Kidney epithelial cell (primary cell): ENCODE data around the gene PIRT. TPM values are rescaled to one million over a fixed set of nuclear protein-coding genes. Genes with fewer than 3 reads are reported as not detected.

Experiments used
- DNase-seq: peaks from one replicate; pipeline ENCODE4 v3.0.0-alpha.2; 2010; ENCODE audit warnings: low read depth
- H3K27me3 ChIP-seq: 2 replicates; pipeline ENCODE4 v1.6.0; 2011; ENCODE audit warnings: low read length; ENCODE audit not compliant: control insufficient read depth, insufficient read depth
- H3K36me3 ChIP-seq: 2 replicates; pipeline ENCODE4 v1.5.1; 2011; ENCODE audit warnings: low read length; ENCODE audit not compliant: control insufficient read depth, insufficient read depth
- H3K4me3 ChIP-seq: 2 replicates; pipeline ENCODE4 v1.5.1; 2011; ENCODE audit warnings: low read depth, mild to moderate bottlenecking, control low read depth, low read length
- CTCF ChIP-seq: IDR thresholded peaks from 2 replicates; pipeline ENCODE4 v1.5.1; 2011; ENCODE audit warnings: mild to moderate bottlenecking, moderate library complexity, low read length, control low read depth, inconsistent platforms; ENCODE audit not compliant: insufficient read depth, poor library complexity, severe bottlenecking
- total RNA-seq: library from RNA; depleted of rRNA; stranded (reverse); fragments of >200 nt; gene quantifications from 2 replicates; pipeline ENCODE4 v1.2.3, GENCODE V29; 2015

PIRT gene
- total RNA-seq, 1 donor from 2014 or later, result not detected

DNA sequence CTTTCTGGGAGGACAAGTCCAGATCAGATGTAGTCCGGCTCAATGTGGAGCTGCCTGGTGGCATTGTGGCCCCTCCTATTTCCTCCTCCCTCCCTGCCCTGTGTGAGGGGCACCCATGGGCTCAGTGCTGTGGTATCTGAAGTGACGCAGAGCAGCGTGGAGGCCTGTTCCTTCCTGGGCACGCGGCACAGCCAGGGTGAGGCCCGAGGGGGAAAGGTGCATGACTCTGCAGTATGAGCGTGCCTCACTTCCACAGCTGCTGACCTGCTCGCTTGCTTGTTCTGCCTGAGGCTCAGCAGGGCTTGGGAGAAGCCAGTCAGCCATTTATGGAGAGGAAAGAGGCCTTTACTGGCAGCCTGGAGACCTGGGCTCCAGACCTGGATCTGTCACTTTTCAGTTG is 45.7 kb downstream of the PIRT start:
- DNase-seq, result no peak
- no peaks in the 10 kb centered on the region for H3K27me3 ChIP-seq
- TF ChIP-seq CTCF, result no peak
- no peaks in the 10 kb centered on the region for H3K36me3 ChIP-seq
- H3K4me3 ChIP-seq, result no peak overlapping the region

DNA sequence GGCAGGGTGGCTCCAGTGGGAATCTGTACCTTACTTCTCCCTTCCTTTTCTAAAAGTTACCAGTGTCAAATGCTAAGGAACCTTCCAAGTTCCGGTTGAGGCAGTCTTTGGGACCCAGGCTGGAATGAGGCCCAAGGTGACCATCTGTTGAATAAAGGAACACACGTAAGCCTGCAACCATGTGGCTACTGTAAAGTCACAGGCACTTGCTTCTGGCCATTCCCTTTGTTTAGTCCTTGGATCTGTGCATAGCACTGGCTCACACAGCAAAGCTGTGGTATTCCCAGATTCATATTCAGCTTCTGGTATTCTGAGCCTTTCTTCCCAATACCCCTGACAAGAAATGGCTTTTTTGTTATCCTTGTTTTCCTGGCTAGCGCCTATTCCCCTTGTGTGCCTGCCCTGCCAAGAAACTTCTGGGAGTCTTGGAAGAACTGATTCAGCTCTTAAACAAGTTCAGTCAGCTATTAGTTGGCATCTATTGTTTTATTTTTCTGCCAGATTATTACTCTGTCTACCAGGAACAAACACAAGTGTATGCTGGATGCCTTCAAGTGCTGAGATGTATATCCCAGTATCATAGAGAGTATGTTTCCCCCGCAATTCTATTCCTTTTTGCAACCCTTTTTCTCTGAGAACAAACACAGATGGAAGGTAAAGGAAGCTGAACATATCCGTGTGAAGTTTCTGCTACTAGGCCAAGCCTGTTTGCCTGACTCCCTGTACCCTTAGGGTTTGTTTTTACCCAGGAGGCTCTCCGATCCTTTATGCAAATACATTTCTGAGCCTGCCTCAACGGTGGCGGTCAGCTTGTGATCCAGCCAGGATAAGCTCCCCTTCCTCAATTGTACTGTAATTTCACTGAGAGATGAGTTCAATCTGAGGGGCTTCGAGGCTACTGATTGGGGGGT is 47.1 kb downstream of the PIRT start:
- TF ChIP-seq CTCF, result no peak
- H3K36me3 ChIP-seq, result no peaks in the 10 kb centered on the region
- no peak overlapping the region for H3K4me3 ChIP-seq
- H3K27me3 ChIP-seq, result no peaks in the 10 kb centered on the region
- no peak for DNase-seq

DNA sequence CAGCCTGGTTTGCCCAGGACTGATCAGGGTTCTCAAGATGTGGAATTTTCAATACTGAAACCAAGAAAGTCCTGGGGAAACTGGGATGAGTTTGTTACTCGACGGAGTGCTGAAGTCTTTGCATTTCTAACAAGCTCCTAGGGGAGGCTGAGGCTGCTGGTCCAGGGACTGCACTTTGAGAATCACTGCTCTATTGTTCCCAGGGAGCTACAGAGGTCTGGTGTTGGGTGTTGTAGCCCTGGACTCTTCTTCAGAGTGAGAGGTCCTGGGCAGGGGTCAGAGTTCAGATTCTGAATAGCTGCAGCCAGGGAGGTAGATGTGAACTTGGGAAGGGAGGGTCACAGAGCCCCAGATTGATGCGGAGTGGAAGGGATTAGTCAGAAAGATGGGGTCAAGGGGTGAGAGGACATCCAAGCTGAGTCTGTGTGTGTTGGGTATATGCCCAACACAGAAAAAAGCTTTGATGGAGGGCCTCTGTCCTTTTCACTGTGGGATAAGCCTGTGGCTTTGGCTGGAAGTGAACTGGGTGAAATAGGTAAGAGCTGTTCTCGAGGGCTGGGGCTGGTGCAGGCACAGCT is 48.1 kb downstream of the PIRT start:
- TF ChIP-seq CTCF, result no peak
- Histone ChIP-seq H3K36me3 (no peaks in the 10 kb centered on the region), H3K4me3 (no peak overlapping the region), H3K27me3 (no peaks in the 10 kb centered on the region)
- DNase-seq, result no peak

GRCh38 chr17:10787306-10788045 is 50.4 kb downstream of the PIRT start:
- no peak for TF ChIP-seq CTCF
- no peak overlapping the region for H3K4me3 ChIP-seq

DNA sequence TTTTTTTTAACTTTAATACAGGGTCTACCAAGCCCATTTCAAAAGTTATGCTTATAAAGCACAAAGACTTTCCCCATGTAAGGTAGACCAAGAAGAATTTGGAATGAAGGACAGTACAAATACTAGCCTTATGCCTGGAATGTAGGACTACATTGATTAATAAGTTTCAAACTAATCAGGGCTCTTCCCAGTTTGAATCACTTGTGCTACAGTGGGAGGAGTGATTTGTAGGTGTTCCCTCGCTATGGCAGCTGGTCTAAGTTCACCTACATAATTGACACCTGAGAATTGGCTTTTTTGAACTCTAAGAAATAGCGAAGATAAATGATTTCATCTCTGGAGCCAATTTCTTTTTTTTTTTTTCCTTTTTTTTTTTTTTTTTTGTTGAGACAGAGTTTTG is 52.6 kb downstream of the PIRT start:
- no peak for TF ChIP-seq CTCF
- H3K27me3 ChIP-seq, result no peaks in the 10 kb centered on the region
- DNase-seq, result no peak
- H3K4me3 ChIP-seq, result no peak overlapping the region
- no peaks in the 10 kb centered on the region for H3K36me3 ChIP-seq

More at GRCh38 chr17:10787306-10788045, 50.4 kb downstream of the PIRT start:
- DNase-seq, result no peak
- H3K36me3 ChIP-seq, result no peaks in the 10 kb centered on the region
- H3K27me3 ChIP-seq, result no peaks in the 10 kb centered on the region
